GOT3 (cell line): Measurements from ENCODE around the gene PLA2G4F.
"Not testable (repeated sequence)": the region's sequence is repeated elsewhere in the genome, so short reads cannot be mapped to it uniquely, and the experiment has no call there.

Experiments used
- DNase-seq: peaks from one replicate; lab custom pipeline; 2025; ENCODE audit warnings: mixed read lengths; lab: John Stamatoyannopoulos, UW

PLA2G4F gene

GRCh38 chr15:42097018-42097417 is 59.4 kb downstream of the PLA2G4F start:
- no peak for DNase-seq

- no peak for DNase-seq
Observed at GRCh38 chr15:42094512-42094963, 61.9 kb downstream of the PLA2G4F start, which contains the start of gene PLA2G4D. Gene PLA2G4D (minus strand): TSS chr15:42094562. CDS start chr15:42094459, 103 bp downstream.

- no peak for DNase-seq
Observed at GRCh38 chr15:42093966-42094365, 62.5 kb downstream of the PLA2G4F start.

- DNase-seq: no peak
Observed at GRCh38 chr15:42092398-42093318, 63.8 kb downstream of the PLA2G4F start.

GRCh38 chr15:42091753-42092397 is 64.6 kb downstream of the PLA2G4F start:
- DNase-seq: not testable (repeated sequence)

GRCh38 chr15:42090781-42091180 is 65.7 kb downstream of the PLA2G4F start:
- DNase-seq: no peak

GRCh38 chr15:42090370-42090769 is 66.1 kb downstream of the PLA2G4F start:
- DNase-seq: no peak

- no peak for DNase-seq
Observed at GRCh38 chr15:42089942-42090341, 66.5 kb downstream of the PLA2G4F start.
